Left renal pelvis (tissue), 4 donors: Measurements from ENCODE around the gene LGALS7B. TPM values are rescaled to one million over a fixed set of nuclear protein-coding genes. Genes with fewer than 3 reads are reported as not detected.
"Not testable (repeated sequence)": the region's sequence is repeated elsewhere in the genome, so short reads cannot be mapped to it uniquely, and the experiment has no call there.

Source experiments
- DNase-seq, 4 donors: peaks; one replicate each; pipeline ENCODE4 v3.0.0-alpha.2; 2013; ENCODE audit warnings: low read depth in 4 of 4, low spot score in 3 of 4
- polyA plus RNA-seq, 4 donors: library from polyadenylated mRNA; unstranded; fragments of 120-200 nt; gene quantifications; one replicate each; pipeline ENCODE4 v1.2.1, GENCODE V29; 2013; ENCODE audit not compliant: insufficient read length in 4 of 4

Gene LGALS7B
- polyA plus RNA-seq, 4 donors, result 0.78 to 1.9 (median 1.7) TPM

DNA sequence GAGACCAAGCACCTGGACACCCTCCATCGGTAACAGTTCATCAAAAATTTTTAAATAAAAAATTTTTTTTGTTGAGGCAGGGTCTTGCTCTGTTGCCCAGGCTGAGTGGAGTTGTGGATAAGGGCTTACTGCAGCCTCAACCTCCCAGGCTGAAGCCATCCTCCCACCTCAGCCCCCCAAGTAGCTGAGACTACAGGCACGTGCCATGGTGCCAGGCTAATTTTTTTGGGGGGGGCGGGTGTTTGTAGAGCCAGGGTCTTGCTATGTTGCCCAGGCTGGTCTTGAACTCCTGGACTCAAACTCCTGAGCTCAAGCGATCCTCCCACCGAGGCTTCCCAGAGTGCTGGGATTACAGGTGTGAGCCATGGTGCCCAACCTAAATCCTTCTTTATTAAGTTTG is 4.7 kb downstream of the LGALS7B start:
- no peak for DNase-seq

DNA sequence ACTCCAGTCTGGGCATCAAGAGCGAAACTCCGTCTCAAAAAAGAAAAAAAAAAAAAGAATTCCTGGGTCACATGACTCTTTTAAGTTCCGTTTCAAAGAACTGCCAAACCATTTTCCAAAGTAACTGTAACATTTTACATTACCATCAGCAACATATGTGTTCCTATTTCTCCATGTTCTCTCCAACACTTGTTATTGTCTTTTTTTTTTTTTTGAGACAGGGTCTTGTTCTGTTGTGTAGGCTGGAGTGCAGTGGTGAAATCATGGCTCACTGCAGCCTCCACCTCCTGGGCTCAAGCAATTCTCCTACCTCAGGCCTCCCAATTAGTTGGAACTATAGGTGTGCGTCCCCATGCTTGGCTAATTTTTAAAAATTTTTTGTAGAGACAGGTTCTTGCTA is 6.5 kb downstream of the LGALS7B start:
- no peak for DNase-seq

DNA sequence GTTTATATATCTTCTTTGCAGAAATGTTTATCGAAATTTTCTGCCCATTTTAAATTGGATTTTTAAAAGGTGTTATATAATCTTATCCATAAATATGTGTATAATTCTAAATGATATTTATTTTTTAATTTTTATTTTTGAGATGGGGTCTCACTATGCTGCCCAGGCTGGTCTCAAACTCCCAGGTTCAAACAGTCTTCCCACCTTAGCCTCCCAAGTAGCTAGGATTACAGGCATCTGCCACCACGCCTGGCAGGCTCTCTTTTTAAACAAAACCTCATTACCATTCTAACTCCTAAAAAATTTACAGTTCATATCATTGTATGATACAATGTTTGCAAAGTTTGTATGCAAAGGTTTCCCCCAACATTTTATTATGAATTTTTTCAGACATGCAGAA is 7.2 kb downstream of the LGALS7B start:
- no peak for DNase-seq

DNA sequence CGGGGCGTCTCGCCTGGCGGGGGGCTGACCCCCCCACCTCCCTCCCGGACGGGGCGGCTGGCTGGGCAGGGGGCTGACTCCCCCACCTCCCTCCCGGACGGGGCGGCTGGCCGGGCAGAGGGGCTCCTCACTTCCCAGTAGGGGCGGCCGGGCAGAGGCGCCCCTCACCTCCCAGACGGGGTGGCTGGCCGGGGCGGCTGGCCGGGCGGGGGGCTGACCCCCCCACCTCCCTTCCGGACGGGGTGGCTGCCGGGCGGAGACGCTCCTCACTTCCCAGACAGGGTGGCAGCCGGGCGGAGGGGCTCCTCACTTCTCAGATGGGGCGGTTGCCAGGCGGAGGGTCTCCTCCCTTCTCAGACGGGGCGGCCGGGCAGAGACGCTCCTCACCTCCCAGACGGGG is 8.8 kb downstream of the LGALS7B start:
- not testable (repeated sequence) for DNase-seq

DNA sequence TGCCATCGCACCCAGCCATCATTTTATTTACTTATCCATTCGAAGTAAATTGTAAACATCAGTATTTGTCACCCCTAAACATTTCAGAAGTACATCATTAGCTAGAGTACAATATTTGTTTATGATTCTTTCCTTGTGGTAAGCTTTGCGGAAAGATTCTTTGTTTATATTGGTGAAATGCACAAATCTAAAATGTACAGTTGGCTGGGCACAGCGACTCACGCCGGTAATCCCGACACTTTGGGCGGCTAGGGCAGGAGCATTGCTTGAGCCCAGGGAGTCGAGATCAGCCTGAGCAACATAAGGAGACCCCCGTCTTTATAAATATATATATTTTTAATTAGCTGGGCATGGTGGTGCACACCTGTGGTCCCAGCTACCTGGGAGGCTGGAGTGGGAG is 10.1 kb downstream of the LGALS7B start:
- DNase-seq, result no peak

DNA sequence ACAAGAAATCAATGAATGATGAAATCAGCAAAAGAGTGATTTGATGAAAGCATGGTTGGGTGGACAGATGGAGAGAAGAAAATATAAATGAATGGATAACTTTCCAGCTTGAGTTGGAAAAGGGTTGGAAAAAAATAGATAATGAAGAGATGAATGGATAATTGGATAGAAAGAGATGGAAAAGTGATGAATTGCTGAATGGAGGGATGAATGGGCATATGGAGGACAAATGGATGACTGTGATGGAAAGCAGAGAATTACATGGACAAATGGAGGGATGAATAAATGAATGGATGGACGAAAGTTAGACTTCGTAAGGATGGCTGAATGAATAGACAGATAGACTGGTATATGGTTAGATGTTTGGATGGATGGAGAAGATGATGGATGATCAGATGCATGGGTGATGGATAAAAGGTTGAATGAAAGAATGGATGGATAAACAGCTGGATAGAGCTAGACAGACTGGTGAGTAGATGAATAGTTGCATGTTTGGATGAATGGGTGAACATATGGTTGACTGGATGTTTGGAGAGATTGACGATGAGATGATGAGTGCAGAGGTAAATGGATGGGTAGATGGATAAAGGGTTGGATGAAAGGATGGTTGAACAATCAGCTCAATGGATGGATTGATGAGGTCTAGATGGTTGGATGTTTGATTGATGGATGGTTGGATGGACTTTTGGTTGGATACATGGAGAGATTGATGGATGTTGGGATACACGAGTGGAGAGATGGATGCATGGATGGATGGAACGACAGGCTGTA is 11.8 kb downstream of the LGALS7B start:
- DNase-seq, result no peak

- no peak for DNase-seq
Measured at GRCh38 chr19:38801359-38802095, 12.5 kb downstream of the LGALS7B start.

DNA sequence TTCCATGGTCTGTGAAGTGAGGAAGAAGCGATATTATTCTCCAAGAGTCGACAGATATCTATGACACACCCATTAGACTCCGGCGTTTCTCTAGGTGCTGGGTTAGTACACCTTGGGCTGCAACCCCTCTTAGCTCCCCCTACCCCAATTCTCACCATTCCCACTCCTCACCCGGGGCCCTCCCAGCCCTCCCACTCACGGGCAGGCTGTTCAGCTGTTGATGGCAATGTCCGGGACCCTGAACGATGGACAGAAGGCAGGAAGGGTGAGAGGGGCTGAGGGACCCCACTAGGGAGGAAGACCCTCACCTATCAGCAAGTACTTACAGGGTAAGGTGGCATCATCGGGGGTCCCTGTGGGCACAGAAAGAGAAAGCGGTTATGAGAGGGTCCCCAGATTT is 14.5 kb downstream of the LGALS7B start:
- no peak for DNase-seq

DNA sequence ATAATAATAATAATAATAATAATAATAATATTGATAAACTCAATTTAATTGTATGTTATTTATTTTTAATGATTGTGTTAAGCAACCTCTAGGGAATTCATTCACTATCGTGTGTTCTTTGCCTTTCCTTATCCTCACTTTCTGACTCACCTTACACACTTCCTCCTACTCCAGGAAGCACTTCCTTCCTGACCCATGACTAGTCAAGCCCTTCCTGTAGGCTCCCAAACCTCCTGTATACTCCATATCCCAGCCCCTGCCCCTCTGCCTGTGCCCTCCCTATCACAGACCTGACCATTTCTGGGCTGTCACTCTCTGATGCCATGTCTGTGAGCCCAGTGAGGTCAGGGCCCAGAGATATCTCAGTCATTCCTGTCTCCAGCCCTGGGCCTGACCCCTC is 16.2 kb downstream of the LGALS7B start:
- no peak for DNase-seq

GRCh38 chr19:38806371-38806770 is 17.4 kb downstream of the LGALS7B start:
- DNase-seq, result no peak

DNA sequence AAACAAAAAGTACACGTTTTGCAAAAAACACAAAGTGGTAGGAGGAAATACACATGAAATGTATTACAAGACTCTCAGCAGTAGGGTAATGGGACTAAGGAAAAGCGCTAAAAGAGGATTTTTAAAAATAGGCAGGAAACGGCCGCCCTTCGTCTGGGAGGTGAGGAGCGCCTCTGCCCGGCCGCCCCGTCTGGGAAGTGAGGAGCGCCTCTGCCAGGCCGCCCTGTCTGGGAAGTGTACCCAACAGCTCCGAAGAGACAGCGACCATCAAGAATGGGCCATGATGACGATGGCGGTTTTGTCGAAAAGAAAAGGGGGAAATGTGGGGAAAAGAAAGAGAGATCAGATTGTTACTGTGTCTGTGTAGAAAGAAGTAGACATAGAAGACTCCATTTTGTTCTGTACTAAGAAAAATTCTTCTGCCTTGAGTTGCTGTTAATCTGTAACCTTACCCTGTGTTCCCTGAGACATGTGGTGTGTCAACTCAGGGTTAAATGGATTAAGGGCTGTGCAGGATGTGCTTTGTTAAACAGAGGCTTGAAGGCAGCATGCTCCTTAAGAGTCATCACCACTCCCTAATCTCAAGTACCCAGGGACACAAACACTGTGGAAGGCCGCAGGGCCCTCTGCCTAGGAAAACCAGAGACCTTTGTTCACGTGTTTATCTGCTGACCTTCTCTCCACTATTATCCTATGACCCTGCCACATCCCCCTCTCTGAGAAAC is 18.5 kb downstream of the LGALS7B start:
- DNase-seq, result not testable (repeated sequence)

- no peak for DNase-seq
Measured at GRCh38 chr19:38808741-38809140, 19.7 kb downstream of the LGALS7B start.

GRCh38 chr19:38809592-38810252 is 20.7 kb downstream of the LGALS7B start:
- no peak for DNase-seq

GRCh38 chr19:38812009-38812840 is 23.2 kb downstream of the LGALS7B start:
- DNase-seq, result no peak

DNA sequence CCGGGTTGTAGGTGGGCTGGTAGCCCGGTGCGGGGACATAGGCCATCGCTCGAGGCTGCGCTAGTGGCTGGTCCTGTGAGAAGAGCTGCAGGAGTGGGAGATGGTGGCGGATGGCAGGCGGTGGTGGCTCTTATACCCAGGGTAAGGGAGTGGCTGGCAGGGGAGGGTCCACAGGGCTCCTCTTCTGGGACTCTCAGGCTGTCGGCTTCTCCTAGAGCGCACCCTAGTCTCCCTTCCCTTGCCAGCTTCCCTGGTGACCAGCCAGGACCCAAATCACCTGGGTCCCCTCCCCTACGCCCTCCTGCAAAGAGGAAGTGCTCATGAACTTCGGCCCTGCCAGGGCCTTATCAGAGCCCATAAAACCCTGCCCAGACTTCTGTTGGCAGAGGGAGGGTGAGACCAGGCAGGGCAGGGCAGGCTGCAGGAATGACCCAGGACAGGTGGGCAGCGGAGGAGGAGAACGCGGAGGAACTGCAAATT is 23.9 kb downstream of the LGALS7B start, which contains the start of gene LGALS4:
Gene LGALS4, minus strand, starts transcription at position 105 of the 480 bp plus-strand sequence. Its CDS starts 59 bp downstream, at position 46.
- DNase-seq, result no peak

DNA sequence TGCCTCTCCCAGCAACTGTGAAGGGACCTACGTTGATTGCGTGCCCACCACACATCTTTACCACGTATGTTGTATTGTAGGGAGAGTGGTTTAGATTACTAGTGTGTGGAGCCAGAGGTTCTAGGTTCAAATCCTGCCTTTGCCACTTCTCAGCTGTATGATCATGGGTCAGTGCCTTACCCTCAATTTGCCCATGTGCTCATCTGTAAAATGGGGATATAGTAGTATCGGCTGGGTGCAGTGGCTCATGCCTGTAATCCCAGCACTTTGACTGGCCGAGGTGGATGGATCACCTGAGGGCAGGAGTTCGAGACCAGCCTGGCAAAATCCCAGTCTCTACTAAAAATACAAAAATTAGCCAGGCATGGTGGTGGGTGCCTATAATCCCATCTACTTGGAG is 24.3 kb downstream of the LGALS7B start:
- no peak for DNase-seq

- DNase-seq, result not testable (repeated sequence)
Measured at GRCh38 chr19:38813932-38814331, 24.9 kb downstream of the LGALS7B start.

- DNase-seq, result no peak
Measured at GRCh38 chr19:38815059-38816001, 26.3 kb downstream of the LGALS7B start.
